Neural cell (in vitro differentiated cells): ENCODE data around the gene RAB40B. TPM values are rescaled to one million over a fixed set of nuclear protein-coding genes. Genes with fewer than 3 reads are reported as not detected.

ENCODE experiments used
- H2AFZ ChIP-seq: fragments of 200-600, 300-800 bp; sonication (generic), shearing (Covaris generic); 2 replicates; pipeline ENCODE4 v1.6.0; 2014; ENCODE audit warnings: low read depth, mild to moderate bottlenecking, antibody characterized with exemption, low read length, moderate library complexity
- H3F3A ChIP-seq: fragments of 200-600 bp; shearing (Covaris generic); 2 replicates; pipeline ENCODE4 v1.6.1; 2016; ENCODE audit warnings: mild to moderate bottlenecking, moderate library complexity, mixed read lengths, antibody characterized with exemption, low read length; ENCODE audit not compliant: insufficient read depth, poor library complexity, severe bottlenecking
- H3K27ac ChIP-seq: fragments of 200-600, 300-800 bp; sonication (generic), shearing (Covaris generic); 2 replicates; pipeline ENCODE4 v1.5.1; 2014; ENCODE audit warnings: mild to moderate bottlenecking, low read length, moderate library complexity
- H3K27me3 ChIP-seq: fragments of 300-800, 200-600 bp; sonication (generic), shearing (Covaris generic); 2 replicates; pipeline ENCODE4 v1.6.0; 2014; ENCODE audit warnings: mild to moderate bottlenecking, low read depth, low read length, moderate library complexity; ENCODE audit not compliant: insufficient read depth
- H3K36me3 ChIP-seq: fragments of 300-800, 200-600 bp; sonication (generic), shearing (Covaris generic); 2 replicates; pipeline ENCODE4 v1.5.1; 2014; ENCODE audit warnings: mild to moderate bottlenecking, antibody characterized with exemption, low read length, moderate library complexity; ENCODE audit not compliant: insufficient read depth
- H3K4me2 ChIP-seq: fragments of 300-800, 200-600 bp; sonication (generic), shearing (Covaris generic); 2 replicates; pipeline ENCODE4 v1.6.0; 2014; ENCODE audit warnings: mild to moderate bottlenecking, low read length
- H3K4me3 ChIP-seq: fragments of 300-800, 200-600 bp; sonication (generic), shearing (Covaris generic); 2 replicates; pipeline ENCODE4 v1.5.1; 2014; ENCODE audit warnings: mild to moderate bottlenecking, low read length, moderate library complexity
- H3K79me2 ChIP-seq: fragments of 200-600 bp; shearing (Covaris generic); replicated peaks from 2 replicates; pipeline ENCODE4 v1.6.0; 2014; ENCODE audit warnings: mild to moderate bottlenecking, low read length, moderate library complexity; ENCODE audit not compliant: insufficient read depth
- H3K9ac ChIP-seq: fragments of 300-800, 200-600 bp; sonication (generic), shearing (Covaris generic); 2 replicates; pipeline ENCODE4 v1.6.1; 2016; ENCODE audit warnings: mild to moderate bottlenecking, low read length, mixed read lengths
- H3K9me2 ChIP-seq: fragments of 200-600 bp; shearing (Covaris generic); 2 replicates; pipeline ENCODE4 v1.6.1; 2016; ENCODE audit warnings: mild to moderate bottlenecking, low read length, mixed read lengths; ENCODE audit not compliant: insufficient read depth
- H3K9me3 ChIP-seq: fragments of 200-600, 300-800 bp; sonication (generic), shearing (Covaris generic); 2 replicates; pipeline ENCODE4 v1.6.1; 2016; ENCODE audit warnings: mild to moderate bottlenecking, mixed run types, low read length, moderate library complexity, mixed read lengths
- H4K20me1 ChIP-seq: fragments of 200-600 bp; shearing (Covaris generic); 2 replicates; pipeline ENCODE4 v1.6.1; 2016; ENCODE audit warnings: mild to moderate bottlenecking, mixed run types; ENCODE audit not compliant: insufficient read depth
- CTCF ChIP-seq: fragments of 450-650 bp; IDR thresholded peaks from 2 replicates; pipeline ENCODE4 v1.5.1; 2014; ENCODE audit warnings: antibody characterized with exemption, mild to moderate bottlenecking, moderate library complexity; ENCODE audit not compliant: poor library complexity, severe bottlenecking
- EP300 ChIP-seq: fragments of 450-650 bp; conservative IDR thresholded peaks from 2 replicates; pipeline ENCODE4 v1.6.1; 2014; ENCODE audit warnings: antibody characterized with exemption, mild to moderate bottlenecking, moderate library complexity; ENCODE audit not compliant: poor library complexity, severe bottlenecking
- EZH2 ChIP-seq: fragments of 200-600, 300-800 bp; shearing (Covaris generic), sonication (generic); IDR thresholded peaks from 2 replicates; pipeline ENCODE4 v1.6.1; 2014; ENCODE audit warnings: antibody characterized with exemption, low read length, borderline replicate concordance, mild to moderate bottlenecking; ENCODE audit not compliant: insufficient read depth, poor library complexity, severe bottlenecking
- MXI1 ChIP-seq: fragments of 450-650 bp; conservative IDR thresholded peaks from 2 replicates; pipeline ENCODE4 v1.6.1; 2014; ENCODE audit warnings: antibody characterized with exemption, mild to moderate bottlenecking; ENCODE audit not compliant: poor library complexity, severe bottlenecking
- POLR2AphosphoS5 ChIP-seq: IDR thresholded peaks from 2 replicates; pipeline ENCODE4 v1.6.1; 2012
- RAD21 ChIP-seq: fragments of 450-650 bp; conservative IDR thresholded peaks from 2 replicates; pipeline ENCODE4 v1.6.1; 2014; ENCODE audit warnings: antibody characterized with exemption, mild to moderate bottlenecking, moderate library complexity
- REST ChIP-seq: IDR thresholded peaks from 2 replicates; pipeline ENCODE4 v1.6.1; 2012; ENCODE audit warnings: borderline replicate concordance
- SMC3 ChIP-seq: fragments of 450-650 bp; conservative IDR thresholded peaks from 2 replicates; pipeline ENCODE4 v1.6.1; 2014; ENCODE audit warnings: antibody characterized with exemption, mild to moderate bottlenecking, moderate library complexity; ENCODE audit not compliant: poor library complexity
- TAF1 ChIP-seq: IDR thresholded peaks from 2 replicates; pipeline ENCODE4 v1.6.1; 2012; ENCODE audit warnings: low read depth
- polyA plus RNA-seq: library from polyadenylated mRNA; depleted of rRNA; stranded (reverse); fragments of >200 nt; gene quantifications from 2 replicates; pipeline ENCODE4 v1.2.3, GENCODE V29; 2014

RAB40B gene
- polyA plus RNA-seq, 1 donor from 2014 or later: 37.2 TPM

- Histone ChIP-seq H3K4me3 (no peak overlapping the region), H3K27ac (no peak overlapping the region), H3K36me3 (no peaks in the 10 kb centered on the region), H3K9me3 (no peaks in the 10 kb centered on the region), H3K4me2 (no peak overlapping the region), H3K27me3 (no peaks in the 10 kb centered on the region), H3F3A (no peaks in the 10 kb centered on the region), H3K79me2 (no peaks in the 10 kb centered on the region), H2AFZ (no peak overlapping the region), H3K9me2 (no peaks in the 10 kb centered on the region), H3K9ac (no peak overlapping the region), H4K20me1 (no peaks in the 10 kb centered on the region)
- TF ChIP-seq TAF1: no peak
- no peak for TF ChIP-seq SMC3
- TF ChIP-seq MXI1: no peak
- TF ChIP-seq POLR2AphosphoS5: no peak
- no peak for TF ChIP-seq EP300
- TF ChIP-seq CTCF: no peak
- no peak for TF ChIP-seq EZH2
- TF ChIP-seq RAD21: no peak
- no peak for TF ChIP-seq REST
These were observed 6.4 kb upstream of the RAB40B start for GRCh38 chr17:82704886-82705285.

GRCh38 chr17:82703935-82704865 is 5.7 kb upstream of the RAB40B start:
- Histone ChIP-seq H3K4me3 (no peak overlapping the region), H3K4me2 (no peak overlapping the region), H3F3A (no peaks in the 10 kb centered on the region), H3K9ac (no peak overlapping the region), H3K79me2 (no peaks in the 10 kb centered on the region), H3K9me3 (no peaks in the 10 kb centered on the region), H4K20me1 (no peaks in the 10 kb centered on the region), H3K36me3 (no peaks in the 10 kb centered on the region), H2AFZ (no peak overlapping the region), H3K27ac (no peak overlapping the region), H3K9me2 (no peaks in the 10 kb centered on the region), H3K27me3 (no peaks in the 10 kb centered on the region)
- no peak for TF ChIP-seq RAD21
- no peak for TF ChIP-seq TAF1
- TF ChIP-seq MXI1: no peak
- no peak for TF ChIP-seq REST
- no peak for TF ChIP-seq CTCF
- TF ChIP-seq EZH2: no peak
- TF ChIP-seq EP300: no peak
